Mucosa of stomach (tissue), 1 donor: ENCODE data around the gene PDZD2.
"Not testable (repeated sequence)": the region's sequence is repeated elsewhere in the genome, so short reads cannot be mapped to it uniquely, and the experiment has no call there.

Experiments
- H3K27me3 ChIP-seq: one replicate; pipeline ENCODE4 v1.7.0; 2013; ENCODE audit warnings: mild to moderate bottlenecking, low read length; ENCODE audit not compliant: control insufficient read depth, insufficient read depth
- H3K36me3 ChIP-seq: one replicate; pipeline ENCODE4 v1.7.0; 2013; ENCODE audit warnings: low read length; ENCODE audit not compliant: control insufficient read depth, insufficient read depth
- H3K4me1 ChIP-seq: one replicate; pipeline ENCODE4 v1.7.0; 2013; ENCODE audit warnings: mild to moderate bottlenecking, low read length; ENCODE audit not compliant: control insufficient read depth, insufficient read depth
- H3K4me3 ChIP-seq: one replicate; pipeline ENCODE4 v1.7.0; 2013; ENCODE audit warnings: low read length
- H3K9ac ChIP-seq: one replicate; pipeline ENCODE4 v1.7.0; 2013; ENCODE audit warnings: mild to moderate bottlenecking, low read length, moderate library complexity
- H3K9me3 ChIP-seq: one replicate; pipeline ENCODE4 v1.7.0; 2013; ENCODE audit warnings: mild to moderate bottlenecking, low read length, moderate library complexity; ENCODE audit not compliant: control insufficient read depth
- donor health status: Pancreatic carcinoma.

PDZD2 gene

DNA sequence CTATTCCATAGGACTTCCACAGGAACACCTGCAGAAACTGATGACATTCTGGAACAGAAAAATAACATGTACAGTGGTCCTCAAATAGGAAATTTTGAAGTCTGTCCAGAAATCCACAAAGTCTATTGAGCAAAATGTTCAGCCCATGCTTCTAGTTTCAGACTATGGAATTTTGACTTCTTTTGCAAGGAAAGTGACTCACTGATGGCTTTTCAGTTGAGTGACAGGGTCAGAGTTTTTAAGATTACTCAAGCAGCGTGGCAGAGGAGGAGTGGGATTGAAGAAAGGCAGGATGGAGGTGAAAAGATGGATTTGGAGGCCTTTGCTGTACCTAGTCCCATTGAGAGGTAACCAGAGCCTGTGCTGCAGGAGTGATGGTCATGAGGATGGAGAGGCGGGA is 383.7 kb downstream of the PDZD2 start:
- Histone ChIP-seq H3K9ac (no peak overlapping the region), H3K9me3 (no peaks in the 10 kb centered on the region), H3K27me3 (no peaks in the 10 kb centered on the region), H3K4me3 (no peak overlapping the region), H3K4me1 (peaks cover 8% of the 10 kb centered on the region), H3K36me3 (no peaks in the 10 kb centered on the region)

DNA sequence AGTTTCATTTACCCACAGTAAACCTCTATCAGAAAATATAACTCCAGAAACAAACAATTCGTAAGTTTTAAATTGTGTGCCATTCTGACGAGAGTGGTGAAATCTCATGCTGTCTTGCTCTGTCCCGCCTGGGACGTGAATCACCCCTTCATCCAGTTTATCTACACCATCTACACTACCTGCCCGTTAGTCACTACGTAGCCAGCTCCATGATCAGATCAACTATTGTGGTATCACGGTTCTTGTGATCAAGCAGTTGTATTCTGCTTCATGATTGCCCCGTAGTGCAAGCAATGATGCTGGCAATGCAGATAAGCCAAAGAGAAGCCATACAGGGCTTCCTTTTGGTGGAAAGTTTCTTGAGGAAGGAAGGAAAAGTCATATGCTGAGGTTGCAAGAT is 384.9 kb downstream of the PDZD2 start:
- Histone ChIP-seq H3K4me1 (no peaks in the 10 kb centered on the region), H3K4me3 (no peak overlapping the region), H3K27me3 (no peaks in the 10 kb centered on the region)

DNA sequence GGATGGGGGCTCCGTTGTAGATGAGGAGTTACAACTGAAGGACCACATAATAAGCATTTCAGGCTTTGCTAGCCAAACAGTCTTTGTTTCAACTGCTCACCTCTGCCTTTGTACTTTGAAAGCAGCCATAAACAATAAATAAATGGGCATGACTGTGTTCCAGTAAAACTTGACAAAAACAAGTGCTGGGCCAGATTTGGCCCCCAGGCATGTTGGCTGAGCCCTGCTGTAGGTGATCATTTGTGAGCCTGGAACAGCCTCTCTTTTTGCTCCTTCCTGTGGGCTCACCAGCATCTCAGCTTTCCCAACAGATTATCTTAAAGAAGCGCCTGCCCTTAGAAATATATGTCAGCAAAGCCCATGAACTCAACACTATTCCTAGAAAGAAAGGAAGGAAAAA is 385.8 kb downstream of the PDZD2 start:
- H3K9ac ChIP-seq: no peak overlapping the region
- H3K9me3 ChIP-seq: no peaks in the 10 kb centered on the region
- no peaks in the 10 kb centered on the region for H3K4me1 ChIP-seq

More for the DNA sequence above, 384.9 kb downstream of the PDZD2 start:
- no peak overlapping the region for H3K9ac ChIP-seq
- H3K9me3 ChIP-seq: no peaks in the 10 kb centered on the region
- no peaks in the 10 kb centered on the region for H3K36me3 ChIP-seq

DNA sequence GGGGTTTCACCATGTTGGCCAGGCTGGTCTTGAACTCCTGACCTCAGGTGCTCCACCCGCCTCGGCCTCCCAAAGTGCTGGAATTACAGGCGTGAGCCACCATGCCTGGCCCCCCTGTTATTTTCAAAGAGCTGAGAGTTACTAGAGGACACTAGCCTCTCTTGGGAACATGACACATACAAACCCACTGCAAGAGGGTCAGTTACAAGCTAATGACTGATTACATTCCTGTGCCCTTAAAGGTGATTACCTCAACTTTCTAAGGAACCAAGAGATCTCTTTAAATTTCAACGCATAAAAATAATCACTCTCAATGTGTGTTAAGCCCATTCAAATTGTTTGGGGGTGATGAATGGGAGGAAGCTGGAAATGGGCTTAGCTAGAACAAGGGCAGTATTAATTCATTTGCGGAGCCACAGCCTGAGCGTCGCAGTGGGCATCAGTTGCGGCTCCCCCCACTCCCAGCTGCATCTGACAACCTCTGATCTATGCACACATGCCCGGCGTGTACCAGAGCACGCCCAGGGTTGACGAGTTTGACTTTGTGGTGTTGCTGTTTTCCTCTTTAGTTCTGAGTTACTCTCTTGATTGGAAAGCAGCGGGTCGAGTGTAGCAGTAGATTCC is 388.3 kb downstream of the PDZD2 start:
- H3K4me3 ChIP-seq: no peak overlapping the region
- no peaks in the 10 kb centered on the region for H3K36me3 ChIP-seq
- H3K9ac ChIP-seq: no peak overlapping the region

More for the DNA sequence above, 385.8 kb downstream of the PDZD2 start:
- Histone ChIP-seq H3K36me3 (no peaks in the 10 kb centered on the region), H3K4me3 (no peak overlapping the region), H3K27me3 (no peaks in the 10 kb centered on the region)

DNA sequence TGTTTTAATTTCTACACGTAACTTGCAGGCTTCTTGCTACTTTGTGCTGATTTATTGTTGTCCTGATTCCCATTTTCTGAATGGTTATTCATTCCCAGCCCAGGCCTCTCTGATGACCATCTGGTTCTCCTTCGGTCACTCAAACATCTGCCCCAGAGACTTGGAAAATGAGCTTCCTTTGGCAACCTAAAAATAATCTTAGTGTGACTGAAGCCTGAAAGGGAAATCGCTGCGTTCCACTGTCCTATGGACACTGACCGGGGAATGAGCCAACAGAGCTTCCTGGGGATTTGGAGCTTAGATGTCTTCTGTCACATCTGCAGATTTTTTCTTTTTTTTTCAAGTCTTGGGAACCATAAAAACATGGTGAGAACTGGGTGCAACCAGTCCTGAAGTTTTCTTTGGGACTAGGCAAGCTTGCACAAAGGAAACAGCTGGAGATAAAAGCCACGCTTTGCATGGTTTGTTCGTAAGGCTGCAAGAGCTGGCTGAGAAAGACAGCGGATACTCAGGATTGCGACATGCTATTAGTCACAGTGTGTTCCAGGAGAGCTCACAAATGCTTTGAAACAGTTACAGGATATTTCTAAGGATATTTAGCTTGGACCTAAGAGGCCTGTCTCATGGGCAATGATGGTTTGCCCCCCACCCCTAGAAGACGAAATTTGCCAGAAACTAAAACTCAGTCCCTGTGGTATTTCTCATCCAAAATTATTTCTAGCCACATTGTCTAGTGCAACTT is 389.0 kb downstream of the PDZD2 start:
- Histone ChIP-seq H3K4me1 (no peaks in the 10 kb centered on the region), H3K36me3 (no peaks in the 10 kb centered on the region), H3K9me3 (no peaks in the 10 kb centered on the region), H3K9ac (no peak overlapping the region), H3K27me3 (no peaks in the 10 kb centered on the region), H3K4me3 (no peak overlapping the region)

More for the DNA sequence above, 388.3 kb downstream of the PDZD2 start:
- Histone ChIP-seq H3K27me3 (no peaks in the 10 kb centered on the region), H3K9me3 (no peaks in the 10 kb centered on the region), H3K4me1 (no peaks in the 10 kb centered on the region)

DNA sequence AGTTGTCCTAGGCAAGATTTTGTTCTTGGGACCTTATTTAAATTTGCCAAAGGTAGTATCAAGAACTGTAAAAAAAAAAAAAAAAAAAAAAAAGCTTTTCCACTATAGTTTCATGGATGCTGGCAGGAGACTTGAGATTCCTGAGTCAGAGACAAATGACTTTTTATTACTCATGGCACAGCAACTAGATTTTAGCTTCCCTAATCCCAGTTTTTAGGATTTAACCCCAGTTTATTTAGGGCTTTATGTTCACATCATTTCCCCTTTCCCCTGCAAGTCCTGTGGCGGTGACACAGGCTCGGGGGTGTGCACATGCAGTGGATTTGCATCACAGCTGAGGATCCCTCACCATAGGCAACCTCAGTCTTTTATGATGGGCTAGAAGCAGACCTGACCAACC is 390.3 kb downstream of the PDZD2 start:
- no peaks in the 10 kb centered on the region for H3K27me3 ChIP-seq
- H3K9me3 ChIP-seq: no peaks in the 10 kb centered on the region
- H3K4me3 ChIP-seq: no peak overlapping the region
- no peak overlapping the region for H3K9ac ChIP-seq
- no peaks in the 10 kb centered on the region for H3K36me3 ChIP-seq
- H3K4me1 ChIP-seq: no peaks in the 10 kb centered on the region

DNA sequence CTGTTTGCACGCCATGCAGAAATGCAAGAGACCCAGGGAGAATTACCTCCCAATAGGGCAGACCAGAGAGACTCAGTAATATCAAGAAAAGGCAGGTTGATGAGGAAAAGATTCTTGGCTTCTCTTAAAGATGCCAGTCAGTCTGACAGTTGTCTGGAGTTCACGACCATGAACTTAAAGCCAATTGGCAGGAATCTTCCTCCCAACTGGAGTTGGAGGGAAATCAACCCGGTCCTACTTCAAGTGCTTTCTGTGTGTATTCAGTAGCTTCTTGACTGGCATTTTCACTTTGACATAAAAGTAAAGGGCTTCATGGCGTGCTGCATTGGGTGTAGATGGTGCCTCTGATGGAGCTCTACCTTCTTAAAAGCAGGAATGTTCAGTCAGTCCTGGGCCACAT is 390.9 kb downstream of the PDZD2 start:
- Histone ChIP-seq H3K4me3 (no peak overlapping the region), H3K4me1 (no peaks in the 10 kb centered on the region), H3K27me3 (no peaks in the 10 kb centered on the region), H3K9me3 (no peaks in the 10 kb centered on the region), H3K36me3 (no peaks in the 10 kb centered on the region), H3K9ac (no peak overlapping the region)

DNA sequence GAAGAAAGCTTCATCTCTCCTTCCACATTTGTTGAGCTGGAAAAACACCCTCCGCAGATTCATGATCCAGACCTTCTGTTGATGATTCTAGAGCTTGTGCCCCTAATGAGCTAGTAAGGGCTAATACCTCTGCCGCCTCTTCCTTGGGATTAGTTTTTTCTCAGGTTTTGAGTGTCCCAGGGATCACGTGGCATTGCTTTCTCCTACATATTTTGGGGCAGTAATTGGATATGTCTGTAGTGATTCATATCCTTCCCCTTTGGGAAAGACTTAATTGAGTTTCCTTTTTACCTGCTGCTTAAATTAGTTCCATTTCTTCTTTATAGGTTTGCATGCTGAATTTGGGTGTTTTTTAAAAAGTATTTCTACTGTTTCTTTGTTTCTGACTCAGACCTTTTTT is 391.3 kb downstream of the PDZD2 start:
- Histone ChIP-seq H3K36me3 (no peaks in the 10 kb centered on the region), H3K9ac (no peak overlapping the region), H3K27me3 (no peaks in the 10 kb centered on the region), H3K4me3 (no peak overlapping the region), H3K4me1 (no peaks in the 10 kb centered on the region), H3K9me3 (no peaks in the 10 kb centered on the region)

DNA sequence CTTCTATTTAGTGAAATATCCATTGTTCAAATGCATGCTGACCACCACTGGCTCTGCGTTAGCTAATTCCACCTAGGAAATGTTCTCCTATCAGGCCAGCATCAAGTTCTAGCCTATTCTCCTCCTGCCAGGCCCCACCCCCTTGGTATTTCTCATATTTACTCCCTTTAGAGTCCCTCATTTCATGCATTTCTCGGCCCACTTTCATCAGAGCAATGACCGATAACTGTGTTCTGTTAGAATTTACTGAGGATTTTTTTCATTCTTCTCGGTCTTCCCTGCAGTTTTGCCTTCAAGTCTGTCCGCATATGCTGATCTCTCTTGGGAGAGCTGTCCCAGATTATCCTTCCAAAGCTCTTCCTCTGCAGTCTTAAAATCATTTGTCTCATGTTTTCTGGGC is 391.8 kb downstream of the PDZD2 start:
- H3K4me3 ChIP-seq: no peak overlapping the region
- no peaks in the 10 kb centered on the region for H3K27me3 ChIP-seq
- H3K4me1 ChIP-seq: no peaks in the 10 kb centered on the region

DNA sequence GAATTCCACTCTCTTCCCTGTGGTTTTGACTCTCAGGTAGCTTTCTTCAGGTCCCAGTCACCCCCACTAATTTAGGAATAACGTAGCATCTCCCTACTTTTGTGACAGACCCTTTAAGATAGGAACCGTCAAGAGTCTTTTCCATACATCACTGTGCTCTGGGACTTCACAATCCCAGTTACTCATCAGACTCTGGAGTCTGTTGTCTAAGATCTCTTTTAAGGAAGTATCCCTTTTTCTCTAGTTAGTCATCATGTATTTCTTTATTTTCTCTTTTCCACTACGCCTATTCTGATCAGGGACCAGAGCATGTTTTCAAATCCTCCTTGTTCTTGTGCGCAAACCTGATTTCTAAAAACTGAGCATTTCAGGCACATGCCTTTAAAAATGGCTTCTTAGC is 392.2 kb downstream of the PDZD2 start:
- no peaks in the 10 kb centered on the region for H3K36me3 ChIP-seq
- H3K4me1 ChIP-seq: no peaks in the 10 kb centered on the region
- H3K9ac ChIP-seq: no peak overlapping the region
- no peaks in the 10 kb centered on the region for H3K9me3 ChIP-seq
- no peaks in the 10 kb centered on the region for H3K27me3 ChIP-seq
- no peak overlapping the region for H3K4me3 ChIP-seq

More for the DNA sequence above, 391.8 kb downstream of the PDZD2 start:
- no peaks in the 10 kb centered on the region for H3K9me3 ChIP-seq
- no peak overlapping the region for H3K9ac ChIP-seq
- no peaks in the 10 kb centered on the region for H3K36me3 ChIP-seq

DNA sequence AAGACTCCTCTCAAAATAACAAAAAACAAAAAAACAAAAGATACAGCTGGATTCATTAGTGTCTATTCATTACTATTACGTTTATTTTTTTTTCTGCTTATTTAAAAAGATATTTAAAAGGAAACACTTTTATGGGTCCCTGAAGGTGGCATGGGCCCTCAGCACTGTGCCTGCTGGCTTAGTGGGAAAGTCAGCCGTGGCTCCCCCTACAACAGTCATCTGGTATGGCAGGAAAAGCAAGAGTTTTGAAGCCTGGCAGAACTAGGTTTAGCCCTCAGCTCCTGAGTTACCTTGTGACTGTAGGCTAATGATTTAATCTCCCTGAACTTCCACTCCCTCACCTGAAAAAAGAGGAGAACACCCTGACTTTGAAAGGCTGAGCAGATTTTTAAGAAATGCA is 399.6 kb downstream of the PDZD2 start:
- no peaks in the 10 kb centered on the region for H3K27me3 ChIP-seq
- no peak overlapping the region for H3K9ac ChIP-seq
- H3K4me1 ChIP-seq: no peaks in the 10 kb centered on the region
- H3K4me3 ChIP-seq: no peak overlapping the region
- H3K9me3 ChIP-seq: no peaks in the 10 kb centered on the region
- no peaks in the 10 kb centered on the region for H3K36me3 ChIP-seq

DNA sequence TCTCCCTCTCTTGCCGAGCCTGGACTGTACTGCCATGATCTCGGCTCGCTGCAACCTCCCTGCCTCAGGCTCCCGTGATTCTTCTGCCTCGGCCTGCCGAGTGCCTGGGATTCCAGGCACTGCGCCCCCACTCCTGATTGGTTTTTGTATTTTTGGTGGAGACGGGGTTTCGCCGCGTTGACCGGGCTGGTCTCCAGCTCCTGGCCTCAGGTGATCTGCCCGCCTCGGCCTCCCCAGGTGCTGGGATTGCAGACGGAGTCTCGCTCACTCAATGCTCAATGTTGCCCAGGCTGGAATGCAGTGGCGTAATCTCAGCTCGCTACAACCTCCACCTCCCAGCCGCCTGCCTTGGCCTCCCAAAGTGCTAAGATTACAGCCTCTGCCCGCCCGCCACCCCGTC is 400.2 kb downstream of the PDZD2 start:
- not testable (repeated sequence) for H3K27me3 ChIP-seq, H3K9me3 ChIP-seq, H3K4me3 ChIP-seq, H3K9ac ChIP-seq, H3K4me1 ChIP-seq, H3K36me3 ChIP-seq
